Stimulated activated CD4-positive, alpha-beta T cell treated with anti-CD3 and anti-CD28 coated beads, TNF-alpha, amount 100 ng/mL, for 1 hour (primary cell): ENCODE results near the gene SMIM44.
A peak's percentile ranks its signal among the peaks of the same experiment; 100 is the strongest.

Experiments
- DNase-seq, 3 donors: peaks; one replicate each; pipeline ENCODE4 v3.0.0-alpha.2; 2020; ENCODE audit warnings: low read depth in 3 of 3, low spot score in 1 of 3

SMIM44 gene

GRCh38 chr19:3478409-3479176, 4.6 kb downstream of the SMIM44 start:
- no peak for DNase-seq

DNA sequence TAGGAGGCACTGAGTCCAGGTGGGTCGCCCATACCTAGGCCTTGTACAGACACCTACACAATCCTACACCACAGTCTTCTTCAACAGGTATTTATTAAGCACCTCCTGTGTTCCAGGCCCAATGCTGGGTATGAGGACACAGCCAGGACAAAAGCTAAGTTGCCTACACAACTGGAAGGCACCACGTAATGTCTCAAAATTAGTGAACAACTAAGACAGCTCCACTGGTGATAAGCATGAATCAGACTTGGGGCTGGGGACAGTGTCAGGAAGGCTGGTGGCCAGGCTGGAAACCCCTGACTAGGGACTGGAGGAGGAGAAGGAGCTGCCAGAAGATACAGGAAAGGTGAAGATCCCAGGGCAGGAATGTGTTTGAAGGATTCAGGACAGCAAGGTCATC, 5.3 kb downstream of the SMIM44 start:
- DNase-seq: no peak

DNA sequence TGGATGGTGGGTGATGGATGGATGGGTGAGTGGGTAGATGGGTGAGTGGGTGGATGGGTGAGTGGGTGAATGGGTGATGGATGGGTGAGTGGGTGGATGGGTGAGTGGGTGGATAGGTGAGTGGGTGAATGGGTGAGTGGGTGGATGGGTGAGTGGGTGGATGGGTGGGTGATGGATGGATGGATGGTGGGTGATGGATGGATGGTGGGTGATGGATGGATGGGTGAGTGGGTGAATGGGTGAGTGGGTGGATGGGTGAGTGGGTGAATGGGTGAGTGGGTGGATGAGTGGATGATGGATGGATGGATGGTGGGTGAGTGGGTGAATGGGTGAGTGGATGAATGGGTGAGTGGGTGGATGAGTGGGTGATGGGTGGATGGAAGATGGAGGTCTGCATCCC, 5.7 kb downstream of the SMIM44 start:
- DNase-seq: no peak

- no peak for DNase-seq
These were observed 6.4 kb downstream of the SMIM44 start for GRCh38 chr19:3476830-3477229.

GRCh38 chr19:3475449-3475848, 7.8 kb downstream of the SMIM44 start:
- no peak for DNase-seq

GRCh38 chr19:3474614-3475013, 8.6 kb downstream of the SMIM44 start:
- no peak for DNase-seq

GRCh38 chr19:3474010-3474409, 9.2 kb downstream of the SMIM44 start:
- DNase-seq: no peak

GRCh38 chr19:3471954-3472655, 11.1 kb downstream of the SMIM44 start:
- peak in 1 of 3 donors; percentile 44 for DNase-seq

DNA sequence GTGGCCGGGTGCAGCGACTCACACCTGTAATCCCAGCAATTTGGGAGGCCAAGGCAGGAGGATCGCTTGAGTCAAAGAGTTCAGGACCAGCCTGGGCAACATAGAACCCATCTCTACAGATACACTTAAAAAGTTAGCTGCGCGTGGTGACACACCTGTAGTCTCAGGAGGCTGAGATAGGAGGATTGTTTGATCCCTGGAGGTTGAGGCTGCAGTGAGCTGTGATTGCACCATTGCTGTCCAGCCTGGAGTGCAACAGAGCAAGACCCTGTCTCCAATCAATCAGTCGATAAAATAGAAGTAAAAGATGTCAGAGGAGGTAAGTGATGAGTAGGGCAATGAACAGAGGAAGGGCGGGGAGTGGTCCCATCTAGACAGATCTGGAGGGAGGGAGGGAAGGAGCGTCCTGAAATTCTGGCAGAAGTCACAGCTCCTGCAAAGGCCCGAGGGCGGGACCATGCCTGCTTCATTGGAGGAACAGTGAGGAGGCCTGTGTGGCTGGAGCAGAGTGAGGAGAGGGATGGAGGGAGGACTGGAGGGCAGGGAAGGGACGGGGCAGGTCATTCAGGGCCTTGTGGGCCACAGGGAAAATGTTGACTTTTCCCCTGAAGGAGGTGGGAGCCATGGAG, 12.6 kb downstream of the SMIM44 start:
- no peak for DNase-seq

- no peak for DNase-seq
These were observed 13.4 kb downstream of the SMIM44 start for GRCh38 chr19:3469638-3470499.

- DNase-seq: no peak
These were observed 15.0 kb downstream of the SMIM44 start for GRCh38 chr19:3468211-3468610.

- no peak for DNase-seq
These were observed 15.6 kb downstream of the SMIM44 start for GRCh38 chr19:3467437-3468198.

- DNase-seq: no peak
These were observed 16.6 kb downstream of the SMIM44 start for GRCh38 chr19:3466635-3467034.

- no peak for DNase-seq
These were observed 17.7 kb downstream of the SMIM44 start for GRCh38 chr19:3465552-3465951.

DNA sequence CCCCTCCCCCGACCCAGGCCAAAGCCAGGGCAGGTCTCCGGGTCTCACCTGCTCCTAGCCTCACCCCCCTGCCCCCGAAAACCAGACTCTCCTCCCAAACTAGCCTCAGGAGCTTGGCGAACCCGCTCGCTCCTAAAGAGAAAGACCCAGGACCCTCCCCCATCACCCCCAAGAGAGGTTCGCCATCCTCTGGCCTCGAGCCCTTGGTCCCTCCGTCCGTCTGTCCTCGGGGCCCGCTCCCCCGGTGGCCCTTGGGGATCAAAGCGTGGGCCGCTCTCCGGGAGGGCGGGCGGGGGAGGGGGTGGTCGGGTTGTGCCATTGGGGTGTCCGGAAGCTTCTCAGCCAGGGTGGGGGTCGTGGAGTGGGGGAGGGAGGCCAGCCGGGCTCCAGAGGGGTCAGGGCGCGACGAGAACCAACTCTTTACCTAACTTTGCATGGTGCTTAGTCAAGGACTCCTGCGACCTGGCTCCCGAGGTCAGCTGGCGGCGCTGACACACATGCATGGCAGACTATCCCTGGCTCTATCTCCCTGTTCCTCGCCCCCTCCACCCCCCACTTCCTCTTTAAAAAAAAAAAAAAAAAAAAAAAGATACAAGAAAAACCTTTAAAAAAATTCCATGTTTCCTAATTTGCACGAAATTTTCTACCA, 18.5 kb downstream of the SMIM44 start:
- DNase-seq: no peak

DNA sequence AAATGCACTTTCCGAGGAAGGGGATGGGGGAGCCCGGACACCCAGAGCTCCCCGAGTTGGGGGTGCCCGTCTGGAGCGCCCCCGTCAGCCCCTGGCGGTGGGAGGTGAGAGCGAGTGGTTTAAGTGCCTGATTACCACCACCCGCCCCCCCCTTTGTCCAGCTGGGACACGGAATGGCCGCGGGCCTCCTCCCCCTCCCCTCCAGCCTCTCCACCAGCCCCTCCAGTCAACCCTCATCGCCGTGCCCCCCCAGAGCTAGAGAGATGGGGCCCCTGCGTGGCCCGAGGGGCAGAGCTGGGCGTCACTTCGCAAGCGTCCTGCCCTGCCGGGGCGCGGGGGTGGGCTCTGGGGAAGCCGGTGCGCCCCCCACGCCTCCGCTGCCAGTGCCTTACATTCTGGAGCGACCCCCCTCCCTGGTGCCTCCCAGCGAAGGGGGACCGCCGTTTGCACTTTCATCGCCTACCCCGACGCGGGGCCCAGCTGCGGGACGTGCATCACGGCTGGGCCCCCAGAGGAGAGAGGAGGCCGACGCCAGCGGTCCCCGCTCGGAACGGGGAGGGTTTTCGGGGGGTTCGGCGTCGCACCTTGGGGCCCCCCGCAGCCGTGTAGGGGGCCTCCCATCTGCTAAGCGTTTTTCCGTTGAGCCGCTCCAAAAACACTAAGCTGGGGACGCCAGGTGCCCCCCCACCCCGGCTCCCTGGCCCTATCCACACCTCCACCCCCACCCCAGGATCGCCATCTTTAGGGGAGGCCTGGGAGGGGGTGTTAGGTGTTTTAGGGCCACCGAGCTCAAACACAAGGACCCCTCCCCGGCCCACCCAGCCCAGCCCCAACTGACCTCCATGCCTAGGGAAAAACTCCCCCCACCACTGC, 19.3 kb downstream of the SMIM44 start:
- no peak for DNase-seq

GRCh38 chr19:3462991-3463713, 20.1 kb downstream of the SMIM44 start:
- DNase-seq: no peak

- no peak for DNase-seq
These were observed 23.2 kb downstream of the SMIM44 start for GRCh38 chr19:3459965-3460582.
